B cell (primary cell): ENCODE results near the gene TRIM46. TPM values are rescaled to one million over a fixed set of nuclear protein-coding genes. Genes with fewer than 3 reads are reported as not detected.
A peak's percentile ranks its signal among the peaks of the same experiment; 100 is the strongest.

ENCODE experiments used
- ATAC-seq: fragments of 200-7000 bp; cut with Tn5 transposase; one replicate; pipeline ENCODE4 v1.10.0; 2021; ENCODE audit warnings: low read depth, mild to moderate bottlenecking, moderate number of reproducible peaks, moderate library complexity
- CTCF ChIA-PET: fragments of 350-600 bp; sonication (Branson Sonifier 250); formaldehyde crosslinking; loops from one replicate; lab custom pipeline; 2021; ENCODE audit warnings: antibody characterized with exemption, inconsistent platforms; lab: Charles Lee
- POLR2A ChIA-PET: fragments of 350-600 bp; sonication (Branson Sonifier 250); formaldehyde crosslinking; loops from one replicate; lab custom pipeline; 2021; ENCODE audit warnings: antibody characterized with exemption; lab: Charles Lee
- DNase-seq: peaks from one replicate; pipeline ENCODE4 v3.0.0; 2013
- H2AFZ ChIP-seq: 2 replicates; pipeline ENCODE4 v1.6.1; 2012; ENCODE audit warnings: mild to moderate bottlenecking, low read depth, low read length; ENCODE audit not compliant: insufficient read depth, poor library complexity, severe bottlenecking
- H3K27ac ChIP-seq, 2 donors: 1 replicate in 1 of 2; 2 replicates in 1 of 2; pipeline ENCODE4 v1.5.1; 2012 to 2013; ENCODE audit warnings: low read length in 2 of 2, mild to moderate bottlenecking in 2 of 2, moderate library complexity in 1 of 2
- H3K27me3 ChIP-seq, 4 experiments: fragments of 200-600 bp in 1 of 4; sonication (generic) in 1 of 4; replicated peaks in 1 of 4; 1 replicate in 2 of 4; 2 replicates in 2 of 4; pipeline versions ENCODE4 v1.6.1 to v1.7.0; 2013 to 2016; ENCODE audit warnings: low read length in 3 of 4, mild to moderate bottlenecking in 2 of 4, mixed read lengths in 1 of 4, moderate library complexity in 1 of 4; ENCODE audit not compliant: insufficient read depth in 4 of 4, control insufficient read depth in 3 of 4; ENCODE audit errors: control extremely low read depth in 1 of 4
- H3K36me3 ChIP-seq, 2 experiments: replicated peaks in 1 of 2; 1 replicate in 1 of 2; 2 replicates in 1 of 2; pipeline versions ENCODE4 v1.6.1 to v1.7.1; 2013; ENCODE audit warnings: low read length in 1 of 2; ENCODE audit not compliant: insufficient read depth in 2 of 2, control insufficient read depth in 1 of 2; ENCODE audit errors: control extremely low read depth in 1 of 2, extremely low read depth in 1 of 2
- H3K4me1 ChIP-seq, 2 donors: fragments of 200-600 bp in 1 of 2; sonication (generic) in 1 of 2; 1 replicate in 1 of 2; 2 replicates in 1 of 2; pipeline versions ENCODE4 v1.5.1 to v1.6.1; 2013 to 2017; ENCODE audit warnings: low read length in 2 of 2; ENCODE audit not compliant: control insufficient read depth in 2 of 2, insufficient read depth in 2 of 2
- H3K4me2 ChIP-seq: replicated peaks from 2 replicates; pipeline ENCODE3; 2012; ENCODE audit warnings: mild to moderate bottlenecking, low read depth, low read length; ENCODE audit not compliant: poor library complexity, severe bottlenecking
- H3K4me3 ChIP-seq, 5 experiments: fragments of 200-600 bp in 1 of 5; sonication (generic) in 1 of 5; 1 replicate in 3 of 5; 2 replicates in 2 of 5; pipeline versions ENCODE4 v1.5.1 to v1.7.0; 2011 to 2016; ENCODE audit warnings: low read length in 4 of 5, mild to moderate bottlenecking in 4 of 5, low read depth in 2 of 5, control low read depth in 1 of 5, moderate library complexity in 1 of 5; ENCODE audit not compliant: insufficient read depth in 1 of 5; ENCODE audit errors: control extremely low read depth in 1 of 5, extremely low read depth in 1 of 5
- H3K79me2 ChIP-seq: fragments of 200-600 bp; sonication (generic); one replicate; pipeline ENCODE4 v1.6.0; 2016; ENCODE audit warnings: low read length; ENCODE audit not compliant: control insufficient read depth, insufficient read depth
- H3K9ac ChIP-seq: fragments of 200-600 bp; sonication (generic); 2 replicates; pipeline ENCODE4 v1.6.1; 2017; ENCODE audit warnings: mild to moderate bottlenecking, low read length, moderate library complexity
- H3K9me3 ChIP-seq, 3 donors: one replicate each; pipeline versions ENCODE4 v1.6.1 to v1.7.1; 2013; ENCODE audit warnings: low read length in 2 of 3; ENCODE audit not compliant: control insufficient read depth in 2 of 3, insufficient read depth in 1 of 3; ENCODE audit errors: control extremely low read depth in 1 of 3
- H4K20me1 ChIP-seq: 2 replicates; pipeline ENCODE4 v1.6.0; 2012; ENCODE audit warnings: mild to moderate bottlenecking, low read length; ENCODE audit not compliant: insufficient read depth, control insufficient read depth, poor library complexity, severe bottlenecking
- H3K27ac Mint-ChIP-seq: one replicate; pipeline ENCODE4 v1.8.0; 2021; ENCODE audit warnings: mixed read lengths
- H3K27me3 Mint-ChIP-seq: one replicate; pipeline ENCODE4 v1.8.0; 2021; ENCODE audit warnings: mixed read lengths
- H3K4me1 Mint-ChIP-seq: one replicate; pipeline ENCODE4 v1.8.0; 2021; ENCODE audit warnings: mixed read lengths
- H3K4me3 Mint-ChIP-seq: one replicate; pipeline ENCODE4 v1.8.0; 2021; ENCODE audit warnings: mixed read lengths
- H3K9me3 Mint-ChIP-seq: one replicate; pipeline ENCODE4 v1.8.0; 2022; ENCODE audit warnings: mixed read lengths; ENCODE audit not compliant: insufficient read depth
- EZH2 ChIP-seq: IDR thresholded peaks from 2 replicates; pipeline ENCODE4 v1.6.1; 2012; ENCODE audit warnings: borderline replicate concordance, low read depth, mild to moderate bottlenecking, moderate library complexity, low read length; ENCODE audit not compliant: insufficient read depth, poor library complexity, severe bottlenecking
- WGBS: methylation state at CpG from one replicate; pipeline ENCODE4 v1.1.5; 2013; ENCODE audit warnings: missing lambda C conversion rate; ENCODE audit not compliant: insufficient coverage; 5-methylcytosine and 5-hydroxymethylcytosine counted together
- intact Hi-C: fragments of 100-400 bp; cut with micrococcal nuclease; formaldehyde crosslinking; loops from one replicate; pipeline ENCODE4 v1.10.0; 2022
- polyA plus RNA-seq: library from polyadenylated mRNA; depleted of rRNA; stranded (reverse); fragments of >200 nt; gene quantifications from 2 replicates; pipeline ENCODE4 v1.2.3, GENCODE V29; 2012
- total RNA-seq, 2 donors: library from RNA; stranded (reverse); fragments of 120-200 nt in 1 of 2; gene quantifications; 1 replicate in 1 of 2; 2 replicates in 1 of 2; pipeline versions ENCODE4 v1.2.3 to v1.2.4, GENCODE V29; 2013 to 2022
- TF ChIP-seq, protein P1 (sequence below): fragments of 200-600 bp; IDR thresholded peaks from one replicate; pipeline ENCODE4 v1.8.0; 2022; ENCODE audit warnings: antibody characterized with exemption, mild to moderate bottlenecking

TRIM46 gene
- total and polyA plus RNA-seq, 2 donors (not counting 1 experiment from before 2014, with no cell fraction given): 2.6 to 3.4 TPM

DNA sequence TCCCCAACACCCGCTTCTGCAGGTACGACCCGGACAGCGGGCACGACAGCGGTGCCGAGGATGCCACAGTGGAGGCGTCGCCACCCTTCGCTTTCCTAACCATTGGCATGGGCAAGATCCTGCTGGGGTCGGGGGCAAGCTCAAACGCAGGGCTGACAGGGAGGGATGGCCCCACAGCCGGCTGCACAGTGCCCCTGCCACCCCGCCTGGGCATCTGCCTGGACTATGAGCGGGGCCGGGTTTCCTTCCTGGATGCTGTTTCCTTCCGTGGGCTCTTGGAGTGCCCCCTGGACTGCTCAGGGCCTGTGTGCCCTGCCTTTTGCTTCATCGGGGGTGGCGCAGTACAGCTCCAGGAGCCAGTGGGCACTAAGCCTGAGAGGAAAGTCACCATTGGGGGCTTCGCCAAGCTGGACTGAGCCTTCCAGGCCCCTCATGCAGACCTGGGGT is 10.1 kb downstream of the TRIM46 start:
- no peak for TF ChIP-seq EZH2
- TF ChIP-seq, protein P1, sequence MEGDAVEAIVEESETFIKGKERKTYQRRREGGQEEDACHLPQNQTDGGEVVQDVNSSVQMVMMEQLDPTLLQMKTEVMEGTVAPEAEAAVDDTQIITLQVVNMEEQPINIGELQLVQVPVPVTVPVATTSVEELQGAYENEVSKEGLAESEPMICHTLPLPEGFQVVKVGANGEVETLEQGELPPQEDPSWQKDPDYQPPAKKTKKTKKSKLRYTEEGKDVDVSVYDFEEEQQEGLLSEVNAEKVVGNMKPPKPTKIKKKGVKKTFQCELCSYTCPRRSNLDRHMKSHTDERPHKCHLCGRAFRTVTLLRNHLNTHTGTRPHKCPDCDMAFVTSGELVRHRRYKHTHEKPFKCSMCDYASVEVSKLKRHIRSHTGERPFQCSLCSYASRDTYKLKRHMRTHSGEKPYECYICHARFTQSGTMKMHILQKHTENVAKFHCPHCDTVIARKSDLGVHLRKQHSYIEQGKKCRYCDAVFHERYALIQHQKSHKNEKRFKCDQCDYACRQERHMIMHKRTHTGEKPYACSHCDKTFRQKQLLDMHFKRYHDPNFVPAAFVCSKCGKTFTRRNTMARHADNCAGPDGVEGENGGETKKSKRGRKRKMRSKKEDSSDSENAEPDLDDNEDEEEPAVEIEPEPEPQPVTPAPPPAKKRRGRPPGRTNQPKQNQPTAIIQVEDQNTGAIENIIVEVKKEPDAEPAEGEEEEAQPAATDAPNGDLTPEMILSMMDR: no peak
- Mint-ChIP-seq H3K4me3 (no peak overlapping the region), H3K4me1 (peaks cover 28% of the 10 kb centered on the region), H3K9me3 (no peaks in the 10 kb centered on the region), H3K27me3 (no peaks in the 10 kb centered on the region), H3K27ac (no peak overlapping the region)
- Histone ChIP-seq H3K27ac (no peak overlapping the region), H3K27me3 (no peaks in the 10 kb centered on the region), H2AFZ (no peak overlapping the region), H3K9me3 (no peaks in the 10 kb centered on the region), H3K9ac (no peak overlapping the region), H3K79me2 (no peaks in the 10 kb centered on the region), H3K4me3 (no peak overlapping the region), H3K36me3 (no peaks in the 10 kb centered on the region), H4K20me1 (no peaks in the 10 kb centered on the region), H3K4me1 (peaks cover 18 to 31% of the 10 kb centered on the region in 2 donors), H3K4me2 (peak overlapping the region; percentile 59)
- no peak for DNase-seq
- ChIA-PET CTCF (interaction anchor here (2.8 to 3.2 kb wide), 2 partner anchors 10 kb away, joined by 27 to 31 read pairs; partner anchors contain the start of genes KRTCAP2 and TRIM46), POLR2A (no interaction called here)
- no peak for ATAC-seq
- intact Hi-C loops: no loop called here
- 96% methylated on average over 20 of the region's 20 CpGs for WGBS

DNA sequence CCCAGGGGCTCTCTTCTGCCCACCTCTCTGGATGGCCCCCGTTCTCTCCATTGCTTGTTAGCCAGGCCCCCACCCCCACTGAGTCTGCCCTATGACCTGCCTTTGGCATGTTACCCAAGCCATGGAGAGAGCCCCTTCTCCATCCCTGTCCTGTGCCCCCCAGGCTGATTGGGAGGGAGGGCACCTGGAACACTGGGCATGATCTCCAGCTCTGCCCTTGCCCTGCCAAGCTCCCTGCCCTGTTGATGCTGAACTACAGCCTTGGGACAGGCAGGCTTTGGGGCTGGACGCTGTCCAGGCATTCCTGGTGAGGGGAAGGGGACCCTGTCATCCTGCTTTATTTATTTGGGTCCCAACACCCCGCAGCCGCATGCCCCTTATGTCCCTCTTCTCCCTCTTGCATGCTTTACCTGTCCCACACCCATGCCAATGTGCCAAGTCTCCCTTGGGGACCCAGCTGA is 10.7 kb downstream of the TRIM46 start:
- Mint-ChIP-seq H3K4me3 (no peak overlapping the region), H3K27ac (no peak overlapping the region), H3K27me3 (no peaks in the 10 kb centered on the region), H3K4me1 (peaks cover 28% of the 10 kb centered on the region), H3K9me3 (no peaks in the 10 kb centered on the region)
- 95% methylated on average over 4 of the region's 4 CpGs for WGBS
- no peaks in the 10 kb centered on the region for H3K36me3 ChIP-seq
- H3K9ac ChIP-seq: no peak overlapping the region
- no peaks in the 10 kb centered on the region for H3K79me2 ChIP-seq
- no peak for ATAC-seq
- H3K27me3 ChIP-seq: no peaks in the 10 kb centered on the region
- intact Hi-C loops: no loop called here
- DNase-seq: no peak
- no peak overlapping the region for H3K27ac ChIP-seq
- H3K4me2 ChIP-seq: peak overlapping the region; percentile 59
- H2AFZ ChIP-seq: no peak overlapping the region
- peaks cover 18 to 31% of the 10 kb centered on the region in 2 donors for H3K4me1 ChIP-seq
- ChIA-PET POLR2A (interaction anchor here (0.6 to 1.9 kb wide), 5 partner anchors 10 to 48 kb away, joined by 3 to 11 read pairs (median 6); partner anchors contain the start of gene KRTCAP2), CTCF (interaction anchor here (1.5 to 3.2 kb wide), 5 partner anchors 10 to 100 kb away, joined by 4 to 31 read pairs (median 11); partner anchors contain the start of genes KRTCAP2, THBS3 and TRIM46)
- H3K4me3 ChIP-seq: no peak overlapping the region
- no peaks in the 10 kb centered on the region for H3K9me3 ChIP-seq
- TF ChIP-seq EZH2: no peak
- no peaks in the 10 kb centered on the region for H4K20me1 ChIP-seq
